ENCODE data around the gene OR10Z1. TPM values are rescaled to one million over a fixed set of nuclear protein-coding genes. Genes with fewer than 3 reads are reported as not detected.

The OR10Z1 gene
- total RNA-seq, 1 donor from 2014 or later, result not detected

Other genes with a start within 250 kb of the OR10Z1 start
- not detected for gene OR10T2, start 205.8 kb upstream of the OR10Z1 start, total RNA-seq
- gene OR10K2, start 179.0 kb upstream of the OR10Z1 start, total RNA-seq, result not detected
- not detected for gene OR10K1, start 143.4 kb upstream of the OR10Z1 start, total RNA-seq
- gene OR10R2, start 133.0 kb upstream of the OR10Z1 start, total RNA-seq, result not detected
- gene OR6Y1, start 50.9 kb upstream of the OR10Z1 start, total RNA-seq, result not detected
- gene OR6P1, start 34.7 kb upstream of the OR10Z1 start, total RNA-seq, result not detected
- not detected for gene OR10X1, start 25.4 kb upstream of the OR10Z1 start, total RNA-seq
- 0.88 TPM for gene SPTA1, start 81.4 kb downstream of the OR10Z1 start, total RNA-seq
- not detected for gene OR6K2, start 95.4 kb downstream of the OR10Z1 start, total RNA-seq
- gene OR6K3, start 115.5 kb downstream of the OR10Z1 start, total RNA-seq, result not detected
- not detected for gene OR6K6, start 149.5 kb downstream of the OR10Z1 start, total RNA-seq
- gene OR6N1, start 166.9 kb downstream of the OR10Z1 start, total RNA-seq, result not detected
- gene OR6N2, start 175.9 kb downstream of the OR10Z1 start, total RNA-seq, result not detected
- 0.53 TPM for gene MNDA, start 226.1 kb downstream of the OR10Z1 start, total RNA-seq

Data from left lobe of liver (tissue), 1 donor.